Endothelial cell (in vitro differentiated cells): ENCODE results near the gene GPHA2. TPM values are rescaled to one million over a fixed set of nuclear protein-coding genes. Genes with fewer than 3 reads are reported as not detected.

Experiments used
- DNase-seq: peaks from one replicate; pipeline ENCODE4 v3.0.0; 2021; ENCODE audit warnings: low spot score
- H3K27ac Mint-ChIP-seq: one replicate; pipeline ENCODE4 v1.8.0; 2021; ENCODE audit warnings: mixed read lengths, inconsistent platforms; ENCODE audit not compliant: unreplicated experiment
- H3K27me3 Mint-ChIP-seq: one replicate; pipeline ENCODE4 v1.8.0; 2021; ENCODE audit warnings: mild to moderate bottlenecking, moderate library complexity, mixed read lengths, inconsistent platforms; ENCODE audit not compliant: unreplicated experiment
- H3K36me3 Mint-ChIP-seq: one replicate; pipeline ENCODE4 v1.8.0; 2021; ENCODE audit warnings: mild to moderate bottlenecking, low read depth, mixed read lengths, inconsistent platforms; ENCODE audit not compliant: unreplicated experiment
- H3K4me1 Mint-ChIP-seq: one replicate; pipeline ENCODE4 v1.8.0; 2021; ENCODE audit warnings: mild to moderate bottlenecking, mixed read lengths, inconsistent platforms; ENCODE audit not compliant: unreplicated experiment
- H3K4me3 Mint-ChIP-seq: one replicate; pipeline ENCODE4 v1.8.0; 2021; ENCODE audit warnings: mild to moderate bottlenecking, mixed read lengths, inconsistent platforms; ENCODE audit not compliant: unreplicated experiment
- H3K9me3 Mint-ChIP-seq: one replicate; pipeline ENCODE4 v1.8.0; 2021; ENCODE audit warnings: mixed read lengths, inconsistent platforms; ENCODE audit not compliant: unreplicated experiment
- CTCF ChIP-seq: fragments of 200-600 bp; sonication (generic); IDR thresholded peaks from one replicate; pipeline ENCODE4 v1.5.0; 2021; ENCODE audit warnings: antibody characterized with exemption; ENCODE audit not compliant: unreplicated experiment
- total RNA-seq: library from RNA; stranded (reverse); fragmentation: NEBNext Ultra II Directional; extraction: Animal tissue kit (Norgen Biotek cat#: 25700); gene quantifications from one replicate; pipeline ENCODE4 v1.2.1, GENCODE V29; 2021; ENCODE audit not compliant: unreplicated experiment

The GPHA2 gene
- total RNA-seq, 1 donor from 2014 or later, result not detected

- no peaks in the 10 kb centered on the region for H3K9me3 Mint-ChIP-seq
- H3K27ac Mint-ChIP-seq, result no peak overlapping the region
- no peak overlapping the region for H3K4me3 Mint-ChIP-seq
- no peak for TF ChIP-seq CTCF
- H3K27me3 Mint-ChIP-seq, result no peaks in the 10 kb centered on the region
- no peaks in the 10 kb centered on the region for H3K4me1 Mint-ChIP-seq
- H3K36me3 Mint-ChIP-seq, result no peaks in the 10 kb centered on the region
- no peak for DNase-seq
Measured at GRCh38 chr11:64959498-64959897, 23.8 kb upstream of the GPHA2 start.

- Mint-ChIP-seq H3K4me3 (no peak overlapping the region), H3K4me1 (no peaks in the 10 kb centered on the region), H3K9me3 (no peaks in the 10 kb centered on the region), H3K27ac (no peak overlapping the region), H3K36me3 (no peaks in the 10 kb centered on the region), H3K27me3 (no peaks in the 10 kb centered on the region)
- TF ChIP-seq CTCF, result no peak
- DNase-seq, result no peak
Measured at GRCh38 chr11:64954201-64954600, 18.5 kb upstream of the GPHA2 start.

GRCh38 chr11:64951529-64951928 lies 15.8 kb upstream of the GPHA2 start:
- Mint-ChIP-seq H3K9me3 (no peaks in the 10 kb centered on the region), H3K27me3 (no peaks in the 10 kb centered on the region), H3K27ac (no peak overlapping the region), H3K36me3 (no peaks in the 10 kb centered on the region), H3K4me3 (no peak overlapping the region), H3K4me1 (no peaks in the 10 kb centered on the region)
- TF ChIP-seq CTCF, result no peak
- no peak for DNase-seq

GRCh38 chr11:64947208-64947814 lies 11.6 kb upstream of the GPHA2 start:
- no peaks in the 10 kb centered on the region for H3K36me3 Mint-ChIP-seq
- H3K4me3 Mint-ChIP-seq, result no peak overlapping the region
- no peaks in the 10 kb centered on the region for H3K27me3 Mint-ChIP-seq
- TF ChIP-seq CTCF, result no peak
- H3K27ac Mint-ChIP-seq, result no peak overlapping the region
- no peaks in the 10 kb centered on the region for H3K9me3 Mint-ChIP-seq
- no peaks in the 10 kb centered on the region for H3K4me1 Mint-ChIP-seq
- peak; percentile 30 for DNase-seq

GRCh38 chr11:64936539-64936938 lies 846 bp upstream of the GPHA2 start:
- DNase-seq, result no peak
- H3K36me3 Mint-ChIP-seq, result peaks cover 12% of the 10 kb centered on the region
- no peak for TF ChIP-seq CTCF
- peaks cover 6% of the 10 kb centered on the region for H3K4me1 Mint-ChIP-seq
- H3K27ac Mint-ChIP-seq, result no peak overlapping the region
- no peak overlapping the region for H3K4me3 Mint-ChIP-seq
- peaks cover 6% of the 10 kb centered on the region for H3K27me3 Mint-ChIP-seq
- no peaks in the 10 kb centered on the region for H3K9me3 Mint-ChIP-seq
